GM12874 (cell line): ENCODE results near the gene SPOUT1.

Experiments used
- TF ChIP-seq, protein P1 (sequence below): IDR thresholded peaks from 2 replicates; pipeline ENCODE4 v1.5.1; 2011; ENCODE audit warnings: low read depth, mild to moderate bottlenecking, control low read depth, low read length, moderate library complexity; ENCODE audit not compliant: insufficient read depth

The SPOUT1 gene

DNA sequence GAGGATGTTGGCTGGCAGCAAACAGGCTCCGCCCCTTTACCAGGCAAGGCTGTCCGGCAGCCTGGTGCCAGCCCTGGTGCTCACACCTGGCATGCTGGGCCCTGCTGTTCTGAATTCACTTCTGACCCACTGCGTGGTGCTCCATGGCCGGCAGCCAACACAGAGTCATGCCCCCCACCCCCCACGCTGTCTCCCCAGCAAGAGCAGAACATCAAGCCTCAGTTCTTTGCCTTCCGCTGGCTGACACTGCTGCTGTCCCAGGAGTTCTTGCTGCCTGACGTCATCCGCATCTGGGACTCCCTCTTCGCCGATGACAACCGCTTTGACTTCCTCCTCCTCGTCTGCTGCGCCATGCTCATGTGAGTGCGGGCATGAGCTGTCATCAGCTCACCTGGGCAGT lies 23.9 kb downstream of the SPOUT1 start:
- TF ChIP-seq, protein P1, sequence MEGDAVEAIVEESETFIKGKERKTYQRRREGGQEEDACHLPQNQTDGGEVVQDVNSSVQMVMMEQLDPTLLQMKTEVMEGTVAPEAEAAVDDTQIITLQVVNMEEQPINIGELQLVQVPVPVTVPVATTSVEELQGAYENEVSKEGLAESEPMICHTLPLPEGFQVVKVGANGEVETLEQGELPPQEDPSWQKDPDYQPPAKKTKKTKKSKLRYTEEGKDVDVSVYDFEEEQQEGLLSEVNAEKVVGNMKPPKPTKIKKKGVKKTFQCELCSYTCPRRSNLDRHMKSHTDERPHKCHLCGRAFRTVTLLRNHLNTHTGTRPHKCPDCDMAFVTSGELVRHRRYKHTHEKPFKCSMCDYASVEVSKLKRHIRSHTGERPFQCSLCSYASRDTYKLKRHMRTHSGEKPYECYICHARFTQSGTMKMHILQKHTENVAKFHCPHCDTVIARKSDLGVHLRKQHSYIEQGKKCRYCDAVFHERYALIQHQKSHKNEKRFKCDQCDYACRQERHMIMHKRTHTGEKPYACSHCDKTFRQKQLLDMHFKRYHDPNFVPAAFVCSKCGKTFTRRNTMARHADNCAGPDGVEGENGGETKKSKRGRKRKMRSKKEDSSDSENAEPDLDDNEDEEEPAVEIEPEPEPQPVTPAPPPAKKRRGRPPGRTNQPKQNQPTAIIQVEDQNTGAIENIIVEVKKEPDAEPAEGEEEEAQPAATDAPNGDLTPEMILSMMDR = no peak

- TF ChIP-seq, protein P1 = no peak
These were observed 27.1 kb downstream of the SPOUT1 start for GRCh38 chr9:128802482-128802881.

DNA sequence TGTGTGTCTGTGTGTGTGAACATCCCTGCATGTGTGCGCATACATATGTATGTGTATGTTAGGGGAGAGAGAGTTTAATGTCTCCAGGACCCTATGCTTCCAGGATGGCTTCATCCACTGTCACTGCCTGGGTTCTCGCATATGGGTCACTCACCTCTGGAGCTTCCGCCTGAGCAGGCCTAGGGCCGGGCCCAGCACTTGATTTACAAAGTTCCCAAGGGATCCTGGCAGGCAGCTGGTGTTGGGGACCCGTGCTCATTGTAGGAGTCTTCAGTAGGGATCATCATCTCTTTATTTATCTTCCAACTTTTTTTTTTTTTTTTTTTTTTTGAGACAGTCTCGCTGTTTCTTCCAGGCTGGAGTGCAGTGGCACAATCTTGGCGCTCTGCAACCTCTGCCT lies 29.5 kb downstream of the SPOUT1 start:
- TF ChIP-seq, protein P1 = no peak

GRCh38 chr9:128798896-128799295 lies 30.7 kb downstream of the SPOUT1 start:
- TF ChIP-seq, protein P1 = no peak

DNA sequence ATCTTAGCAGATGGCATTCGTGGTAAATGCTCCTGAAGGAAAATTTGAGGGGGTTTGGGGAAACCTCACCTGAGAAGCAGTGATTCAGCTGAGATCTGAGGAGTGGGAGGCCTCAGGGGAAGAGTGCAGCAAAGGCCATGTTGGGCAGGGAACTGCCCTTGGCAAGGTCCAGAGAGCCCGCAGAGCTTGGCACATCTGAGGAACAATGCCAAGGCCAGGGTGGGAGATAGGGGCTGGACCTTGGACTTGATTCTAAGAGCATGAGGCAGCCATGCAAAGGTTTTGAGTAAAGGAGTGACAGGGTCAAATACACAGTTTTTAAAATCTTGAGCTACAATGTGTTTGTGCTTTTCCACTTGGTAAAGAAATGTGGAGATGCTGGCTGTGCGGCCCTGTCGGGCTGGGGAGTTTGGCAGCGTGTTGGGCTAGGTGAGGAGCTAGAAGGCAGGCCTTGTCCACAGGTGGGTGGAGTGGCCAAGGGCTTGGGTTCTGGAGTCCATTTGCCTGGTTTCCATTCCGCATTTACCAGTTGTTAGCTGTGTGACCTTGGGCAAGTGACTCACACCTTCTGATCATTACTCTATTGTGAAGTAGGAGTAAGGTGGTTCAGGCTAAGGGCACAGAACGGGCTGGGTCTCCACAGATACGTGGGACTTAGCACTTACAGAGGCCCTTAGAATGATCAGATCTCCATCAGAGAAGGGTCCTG lies 36.5 kb downstream of the SPOUT1 start:
- TF ChIP-seq, protein P1 = no peak

- TF ChIP-seq, protein P1 = no peak
These were observed 37.5 kb downstream of the SPOUT1 start for GRCh38 chr9:128792134-128792533.

- TF ChIP-seq, protein P1 = no peak
These were observed 39.1 kb downstream of the SPOUT1 start for GRCh38 chr9:128790536-128790935.
